HCT116 (cell line): ENCODE results near the gene FIZ1.

Source experiments
- ATF3 ChIP-seq: IDR thresholded peaks from 2 replicates; pipeline ENCODE4 v1.6.1; 2012
- CTCF ChIP-seq, 3 experiments: fragments of 200-600 bp in 1 of 3; sonication (generic) in 1 of 3; IDR thresholded peaks in 2 of 3; conservative IDR thresholded peaks in 1 of 3; 2 replicates each; pipeline ENCODE4 v1.5.1; 2012 to 2017; ENCODE audit warnings: low read depth in 2 of 3, low read length in 2 of 3, antibody characterized with exemption in 1 of 3, borderline replicate concordance in 1 of 3, control low read depth in 1 of 3, mild to moderate bottlenecking in 1 of 3, mixed read lengths in 1 of 3, mixed run types in 1 of 3, moderate library complexity in 1 of 3; ENCODE audit not compliant: insufficient read depth in 1 of 3
- EGR1 ChIP-seq: IDR thresholded peaks from 2 replicates; pipeline ENCODE4 v1.6.1; 2012; ENCODE audit warnings: low read depth
- POLR2A ChIP-seq: IDR thresholded peaks from 2 replicates; pipeline ENCODE4 v1.7.0; 2011; ENCODE audit warnings: borderline replicate concordance; ENCODE audit not compliant: insufficient read depth, insufficient read length; ENCODE audit errors: extremely low read depth
- POLR2AphosphoS5 ChIP-seq: IDR thresholded peaks from 2 replicates; pipeline ENCODE4 v1.6.1; 2011; ENCODE audit warnings: mild to moderate bottlenecking, low read depth, low read length, moderate library complexity
- SIN3A ChIP-seq: IDR thresholded peaks from 2 replicates; pipeline ENCODE4 v1.6.1; 2012; ENCODE audit warnings: low read depth
- YY1 ChIP-seq: IDR thresholded peaks from 2 replicates; pipeline ENCODE4 v1.6.1; 2011; ENCODE audit warnings: low read length, low read depth, moderate library complexity, mild to moderate bottlenecking; ENCODE audit not compliant: insufficient replicate concordance; ENCODE audit errors: extremely low read depth
- ZNF274 ChIP-seq: fragments of 200-500 bp; sonication (Bioruptor generic); IDR thresholded peaks from 2 replicates; pipeline ENCODE4 v1.6.1; 2014; ENCODE audit warnings: mild to moderate bottlenecking, low read depth, low read length, inconsistent platforms

- TF ChIP-seq CTCF (IDR thresholded peaks at IDR 0.05 in 2 of 3, conservative IDR thresholded peaks at IDR 0.05 in 1 of 3; ENCODE audit: borderline replicate concordance in 1 of 3, insufficient read depth in 1 of 3, low read depth in 2 of 3, low read length in 2 of 3) (no peak), POLR2A (no peak), SIN3A (no peak; the same call in 1 of the 2 replicates), YY1 (peak; percentile 98), POLR2AphosphoS5 (no peak), ATF3 (no peak), ZNF274 (no peak), EGR1 (peak; percentile 89; the same call in 1 of the 2 replicates)
Measured at GRCh38 chr19:55599468-55599841, at the start of gene FIZ1.
